Suprapubic skin (tissue), 4 donors: ENCODE measurements around the gene TYW1. TPM values are rescaled to one million over a fixed set of nuclear protein-coding genes. Genes with fewer than 3 reads are reported as not detected.
"Not testable (repeated sequence)": the region's sequence is repeated elsewhere in the genome, so short reads cannot be mapped to it uniquely, and the experiment has no call there.

Experiments used
- DNase-seq, 2 donors: peaks; one replicate each; pipeline ENCODE4 v3.0.0-alpha.2; 2019; ENCODE audit warnings: low spot score in 2 of 2
- H3K27ac ChIP-seq: fragments of 200-600 bp; sonication (generic); one replicate; pipeline ENCODE4 v1.5.1; 2019
- H3K27me3 ChIP-seq: fragments of 200-600 bp; sonication (generic); one replicate; pipeline ENCODE4 v1.5.1; 2019
- H3K36me3 ChIP-seq: fragments of 200-600 bp; sonication (generic); one replicate; pipeline ENCODE4 v1.5.1; 2019
- H3K4me1 ChIP-seq: fragments of 200-600 bp; sonication (generic); one replicate; pipeline ENCODE4 v1.5.1; 2019
- H3K4me3 ChIP-seq: fragments of 200-600 bp; sonication (generic); one replicate; pipeline ENCODE4 v1.5.1; 2019; ENCODE audit warnings: mild to moderate bottlenecking
- H3K9me3 ChIP-seq: fragments of 200-600 bp; sonication (generic); one replicate; pipeline ENCODE4 v1.5.1; 2019
- CTCF ChIP-seq, 2 donors: fragments of 200-600 bp in 1 of 2; fragments of 450-650 bp in 1 of 2; sonication (generic) in 1 of 2; IDR thresholded peaks; one replicate each; pipeline ENCODE4 v1.5.1; 2016 to 2019; ENCODE audit warnings: antibody characterized with exemption in 2 of 2, mild to moderate bottlenecking in 1 of 2, moderate library complexity in 1 of 2
- EP300 ChIP-seq: sonication (generic); formaldehyde crosslinking; IDR thresholded peaks from one replicate; pipeline ENCODE4 v1.6.1; 2017; ENCODE audit warnings: antibody characterized with exemption
- POLR2A ChIP-seq, 2 donors: fragments of 450-650 bp; IDR thresholded peaks; one replicate each; pipeline ENCODE4 v1.6.1; 2017; ENCODE audit warnings: antibody characterized with exemption in 2 of 2, mild to moderate bottlenecking in 2 of 2, moderate library complexity in 2 of 2
- POLR2AphosphoS5 ChIP-seq, 3 donors: sonication (generic); formaldehyde crosslinking; IDR thresholded peaks; one replicate each; pipeline ENCODE4 v1.6.1; 2017; ENCODE audit warnings: antibody characterized with exemption in 3 of 3
- WGBS: methylation state at CpG from one replicate; pipeline ENCODE4 v1.1.5; 2018; 5-methylcytosine and 5-hydroxymethylcytosine counted together
- total RNA-seq, 4 donors: library from RNA; depleted of rRNA; stranded (reverse); fragments of >200 nt; gene quantifications; one replicate each; pipeline ENCODE4 v1.1.0, GENCODE V29; 2016

TYW1 gene
- total RNA-seq, 4 donors from 2014 or later = 14.4 to 39.2 (median 19.9) TPM

- TF ChIP-seq POLR2A (IDR thresholded peaks at IDR 0.05) (no peak), EP300 (no peak)
- Histone ChIP-seq H3K27me3 (no peaks in the 10 kb centered on the region), H3K27ac (no peak overlapping the region), H3K36me3 (peaks cover 72% of the 10 kb centered on the region), H3K4me1 (no peaks in the 10 kb centered on the region), H3K4me3 (no peak overlapping the region), H3K9me3 (no peaks in the 10 kb centered on the region)
- 75% methylated on average over 7 of the region's 7 CpGs for WGBS
- DNase-seq = no peak
Observed at GRCh38 chr7:67018940-67019339, 22.3 kb downstream of the TYW1 start.

GRCh38 chr7:67019562-67020390 is 23.1 kb downstream of the TYW1 start:
- no peak overlapping the region for H3K4me3 ChIP-seq
- peaks cover 64% of the 10 kb centered on the region for H3K36me3 ChIP-seq
- no peaks in the 10 kb centered on the region for H3K4me1 ChIP-seq
- DNase-seq = no peak
- H3K9me3 ChIP-seq = no peaks in the 10 kb centered on the region
- TF ChIP-seq CTCF (IDR thresholded peaks at IDR 0.05) (no peak), POLR2A (IDR thresholded peaks at IDR 0.05) (no peak), POLR2AphosphoS5 (IDR thresholded peaks at IDR 0.05) (no peak), EP300 (no peak)
- H3K27me3 ChIP-seq = no peaks in the 10 kb centered on the region
- WGBS = 74% methylated on average over 8 of the region's 8 CpGs
- no peak overlapping the region for H3K27ac ChIP-seq

- H3K27me3 ChIP-seq = no peaks in the 10 kb centered on the region
- no peak for TF ChIP-seq POLR2AphosphoS5 (IDR thresholded peaks at IDR 0.05)
- no peak for TF ChIP-seq CTCF (IDR thresholded peaks at IDR 0.05)
- no peak for TF ChIP-seq POLR2A (IDR thresholded peaks at IDR 0.05)
- no peak for TF ChIP-seq EP300
- no peaks in the 10 kb centered on the region for H3K4me1 ChIP-seq
- DNase-seq = no peak
- no peaks in the 10 kb centered on the region for H3K9me3 ChIP-seq
- 88% methylated on average over 7 of the region's 7 CpGs for WGBS
- no peak overlapping the region for H3K4me3 ChIP-seq
- H3K27ac ChIP-seq = no peak overlapping the region
- peaks cover 49% of the 10 kb centered on the region for H3K36me3 ChIP-seq
Observed at GRCh38 chr7:67021260-67021659, 24.6 kb downstream of the TYW1 start.

- Histone ChIP-seq H3K36me3 (peaks cover 49% of the 10 kb centered on the region), H3K27me3 (no peaks in the 10 kb centered on the region), H3K4me3 (no peak overlapping the region), H3K27ac (peak overlapping the region; percentile 38), H3K4me1 (no peaks in the 10 kb centered on the region), H3K9me3 (no peaks in the 10 kb centered on the region)
- no peak for DNase-seq
- TF ChIP-seq POLR2AphosphoS5 (IDR thresholded peaks at IDR 0.05) (no peak), EP300 (no peak), POLR2A (IDR thresholded peaks at IDR 0.05) (no peak), CTCF (IDR thresholded peaks at IDR 0.05) (no peak)
- WGBS = 47% methylated on average over 3 of the region's 3 CpGs
Observed at GRCh38 chr7:67022511-67022910, 25.9 kb downstream of the TYW1 start.

GRCh38 chr7:67025459-67025858 is 28.8 kb downstream of the TYW1 start:
- 63% methylated on average over 1 of the region's 1 CpG for WGBS
- H3K4me1 ChIP-seq, H3K27me3 ChIP-seq, H3K27ac ChIP-seq, H3K4me3 ChIP-seq, DNase-seq, H3K9me3 ChIP-seq: not testable (repeated sequence)
- peaks cover 34% of the 10 kb centered on the region for H3K36me3 ChIP-seq

GRCh38 chr7:67031685-67032084 is 35.1 kb downstream of the TYW1 start:
- not testable (repeated sequence) for H3K4me1 ChIP-seq, H3K9me3 ChIP-seq, H3K4me3 ChIP-seq, DNase-seq, H3K27me3 ChIP-seq, H3K27ac ChIP-seq
- WGBS = 94% methylated on average over 2 of the region's 2 CpGs
- H3K36me3 ChIP-seq = peaks cover 35% of the 10 kb centered on the region

GRCh38 chr7:67033251-67033650 is 36.6 kb downstream of the TYW1 start:
- Histone ChIP-seq H3K36me3 (peaks cover 33% of the 10 kb centered on the region), H3K27ac (no peak overlapping the region), H3K4me1 (no peaks in the 10 kb centered on the region), H3K27me3 (no peaks in the 10 kb centered on the region), H3K4me3 (no peak overlapping the region), H3K9me3 (no peaks in the 10 kb centered on the region)
- WGBS = 91% methylated on average over 5 of the region's 5 CpGs
- no peak for TF ChIP-seq POLR2A (IDR thresholded peaks at IDR 0.05)
- TF ChIP-seq EP300 = no peak
- TF ChIP-seq CTCF (IDR thresholded peaks at IDR 0.05) = no peak
- no peak for TF ChIP-seq POLR2AphosphoS5 (IDR thresholded peaks at IDR 0.05)
- no peak for DNase-seq

GRCh38 chr7:67036432-67037395 is 40.1 kb downstream of the TYW1 start:
- not testable (repeated sequence) for H3K9me3 ChIP-seq, H3K27me3 ChIP-seq, H3K27ac ChIP-seq, H3K4me3 ChIP-seq, H3K4me1 ChIP-seq, DNase-seq
- peaks cover 23% of the 10 kb centered on the region for H3K36me3 ChIP-seq
- 75% methylated on average over 8 of the region's 10 CpGs for whole genome bisulfite sequencing
